SK-N-SH (cell line): Measurements from ENCODE around the gene DHRSX. TPM values are rescaled to one million over a fixed set of nuclear protein-coding genes. Genes with fewer than 3 reads are reported as not detected.

Source experiments
- CTCF ChIA-PET: fragments of 300-600, 350-600 bp; formaldehyde crosslinking; extraction: SDS; loops from one replicate; lab custom pipeline; 2021; lab: Yijun Ruan, JAX
- POLR2A ChIA-PET: fragments of 350-600 bp; sonication (Branson Sonifier 250); formaldehyde crosslinking; extraction: SDS; loops from one replicate; lab custom pipeline; 2020; ENCODE audit warnings: antibody characterized with exemption, inconsistent platforms; lab: Yijun Ruan, JAX
- DNase-seq: peaks from one replicate; pipeline ENCODE4 v3.0.0; 2012
- H2AFZ ChIP-seq: fragments of 200-600 bp; sonication (generic); 2 replicates; pipeline ENCODE4 v1.8.1; 2016; ENCODE audit warnings: antibody characterized with exemption, mild to moderate bottlenecking, low read depth
- H3F3A ChIP-seq: fragments of 200-600 bp; sonication (generic); replicated peaks from 2 replicates; pipeline ENCODE3; 2016; ENCODE audit warnings: antibody characterized with exemption, mild to moderate bottlenecking; ENCODE audit not compliant: insufficient read depth
- H3K27ac ChIP-seq, 2 experiments: fragments of 200-500 bp in 1 of 2; fragments of 200-600 bp in 1 of 2; sonication (Bioruptor generic) in 1 of 2; sonication (generic), shearing (Covaris generic) in 1 of 2; 2 replicates each; pipeline versions ENCODE4 v1.5.1 to v1.6.1; 2014 to 2016; ENCODE audit warnings: low read depth in 2 of 2, inconsistent platforms in 1 of 2, low read length in 1 of 2, mild to moderate bottlenecking in 1 of 2, mixed read lengths in 1 of 2
- H3K27me3 ChIP-seq: fragments of 200-600 bp; sonication (generic), shearing (Covaris generic); 2 replicates; pipeline ENCODE4 v1.6.1; 2016; ENCODE audit warnings: mixed run types; ENCODE audit not compliant: insufficient read depth
- H3K36me3 ChIP-seq, 2 experiments: fragments of 200-500 bp in 1 of 2; fragments of 200-600 bp in 1 of 2; sonication (Bioruptor generic) in 1 of 2; sonication (generic) in 1 of 2; replicated peaks in 1 of 2; 2 replicates each; pipeline versions ENCODE3 to v1.5.1; 2014 to 2016; ENCODE audit warnings: low read length in 1 of 2, mild to moderate bottlenecking in 1 of 2; ENCODE audit not compliant: insufficient read depth in 2 of 2, control insufficient read depth in 1 of 2
- H3K4me1 ChIP-seq, 2 experiments: fragments of 200-500 bp in 1 of 2; fragments of 200-600 bp in 1 of 2; sonication (Bioruptor generic) in 1 of 2; sonication (generic), shearing (Covaris generic) in 1 of 2; 2 replicates each; pipeline versions ENCODE4 v1.5.1 to v1.6.1; 2014 to 2016; ENCODE audit warnings: low read depth in 1 of 2, low read length in 1 of 2, mixed run types in 1 of 2; ENCODE audit not compliant: insufficient read depth in 2 of 2, control insufficient read depth in 1 of 2
- H3K4me2 ChIP-seq: fragments of 200-600 bp; sonication (generic), shearing (Covaris generic); 2 replicates; pipeline ENCODE4 v1.6.1; 2017; ENCODE audit warnings: mixed run types
- H3K4me3 ChIP-seq, 2 experiments: fragments of 200-500 bp in 1 of 2; fragments of 200-600 bp in 1 of 2; sonication (Bioruptor generic) in 1 of 2; sonication (generic), shearing (Covaris generic) in 1 of 2; 2 replicates each; pipeline versions ENCODE4 v1.5.1 to v1.8.1; 2014 to 2016; ENCODE audit warnings: low read depth in 2 of 2, inconsistent platforms in 1 of 2, low read length in 1 of 2, mild to moderate bottlenecking in 1 of 2, mixed read lengths in 1 of 2, moderate library complexity in 1 of 2
- H3K79me2 ChIP-seq: fragments of 200-600 bp; sonication (generic); 2 replicates; pipeline ENCODE4 v1.8.1; 2017; ENCODE audit warnings: mild to moderate bottlenecking; ENCODE audit not compliant: insufficient read depth
- H3K9ac ChIP-seq: fragments of 200-600 bp; sonication (generic); 2 replicates; pipeline ENCODE4 v1.6.1; 2017; ENCODE audit warnings: mixed run types
- H3K9me2 ChIP-seq: fragments of 200-600 bp; sonication (generic); 2 replicates; pipeline ENCODE4 v1.6.1; 2017; ENCODE audit warnings: mixed run types
- H3K9me3 ChIP-seq: fragments of 200-600 bp; sonication (generic); 2 replicates; pipeline ENCODE4 v1.6.1; 2017; ENCODE audit warnings: mixed run types, mild to moderate bottlenecking, moderate library complexity
- H4K20me1 ChIP-seq: fragments of 200-600 bp; sonication (generic); 2 replicates; pipeline ENCODE4 v1.6.1; 2017; ENCODE audit warnings: mild to moderate bottlenecking, mixed run types; ENCODE audit not compliant: insufficient read depth
- GABPA ChIP-seq: IDR thresholded peaks from 2 replicates; pipeline ENCODE4 v1.4.0; 2012; ENCODE audit warnings: low read depth, mild to moderate bottlenecking
- MXI1 ChIP-seq: IDR thresholded peaks from 2 replicates; pipeline ENCODE4 v1.6.1; 2012; ENCODE audit warnings: mild to moderate bottlenecking, low read depth, low read length, improper control_type of control experiment
- NFIC ChIP-seq: IDR thresholded peaks from 2 replicates; pipeline ENCODE4 v1.4.0; 2012; ENCODE audit warnings: borderline replicate concordance
- RAD21 ChIP-seq: IDR thresholded peaks from 2 replicates; pipeline ENCODE4 v1.6.1; 2012; ENCODE audit warnings: mild to moderate bottlenecking, low read length
- RFX5 ChIP-seq: IDR thresholded peaks from 2 replicates; pipeline ENCODE4 v1.6.1; 2012; ENCODE audit warnings: mild to moderate bottlenecking, improper control_type of control experiment, low read length
- RXRA ChIP-seq: IDR thresholded peaks from 2 replicates; pipeline ENCODE4 v1.4.0; 2012; ENCODE audit warnings: low read depth, mild to moderate bottlenecking, borderline replicate concordance
- TAF1 ChIP-seq: IDR thresholded peaks from 2 replicates; pipeline ENCODE4 v1.6.1; 2012; ENCODE audit warnings: low read depth, mild to moderate bottlenecking, low read length, moderate library complexity, borderline replicate concordance
- TCF12 ChIP-seq: IDR thresholded peaks from 2 replicates; pipeline ENCODE4 v1.4.0; 2012
- WGBS: methylation state at CpG from one replicate; pipeline ENCODE4 v1.1.6; 2017; ENCODE audit warnings: low lambda C conversion rate; 5-methylcytosine and 5-hydroxymethylcytosine counted together
- polyA plus RNA-seq, 3 experiments: library from polyadenylated mRNA; depleted of rRNA; stranded (reverse); fragments of >200 nt; gene quantifications; 2 replicates each; pipeline ENCODE4 v1.2.3, GENCODE V29; 2012
- TF ChIP-seq, protein P1 (sequence below): fragments of 150-350 bp; IDR thresholded peaks from 2 replicates; pipeline ENCODE4 v1.6.1; 2016; ENCODE audit warnings: mild to moderate bottlenecking, low read depth, low read length
- TF ChIP-seq, protein P2 (sequence below): fragments of 150-350 bp; IDR thresholded peaks from 2 replicates; pipeline ENCODE4 v1.6.1; 2017; ENCODE audit warnings: antibody characterized with exemption, low read length, low read depth, borderline replicate concordance
- TF ChIP-seq, protein P3 (sequence below): IDR thresholded peaks from 2 replicates; pipeline ENCODE4 v1.6.1; 2012; ENCODE audit warnings: mild to moderate bottlenecking, low read depth, low read length, moderate library complexity
- TF ChIP-seq, protein P4 (sequence below): IDR thresholded peaks from 2 replicates; pipeline ENCODE4; 2012
- TF ChIP-seq, protein P5 (sequence below): fragments of 200-600 bp; sonication (generic); IDR thresholded peaks from 2 replicates; pipeline ENCODE4 v1.6.1; 2017; ENCODE audit warnings: antibody characterized with exemption, mild to moderate bottlenecking, moderate library complexity

The DHRSX gene
- polyA plus RNA-seq, 1 of the 3 experiments (the other 2 are of a cell fraction), result 34.3 TPM

DNA sequence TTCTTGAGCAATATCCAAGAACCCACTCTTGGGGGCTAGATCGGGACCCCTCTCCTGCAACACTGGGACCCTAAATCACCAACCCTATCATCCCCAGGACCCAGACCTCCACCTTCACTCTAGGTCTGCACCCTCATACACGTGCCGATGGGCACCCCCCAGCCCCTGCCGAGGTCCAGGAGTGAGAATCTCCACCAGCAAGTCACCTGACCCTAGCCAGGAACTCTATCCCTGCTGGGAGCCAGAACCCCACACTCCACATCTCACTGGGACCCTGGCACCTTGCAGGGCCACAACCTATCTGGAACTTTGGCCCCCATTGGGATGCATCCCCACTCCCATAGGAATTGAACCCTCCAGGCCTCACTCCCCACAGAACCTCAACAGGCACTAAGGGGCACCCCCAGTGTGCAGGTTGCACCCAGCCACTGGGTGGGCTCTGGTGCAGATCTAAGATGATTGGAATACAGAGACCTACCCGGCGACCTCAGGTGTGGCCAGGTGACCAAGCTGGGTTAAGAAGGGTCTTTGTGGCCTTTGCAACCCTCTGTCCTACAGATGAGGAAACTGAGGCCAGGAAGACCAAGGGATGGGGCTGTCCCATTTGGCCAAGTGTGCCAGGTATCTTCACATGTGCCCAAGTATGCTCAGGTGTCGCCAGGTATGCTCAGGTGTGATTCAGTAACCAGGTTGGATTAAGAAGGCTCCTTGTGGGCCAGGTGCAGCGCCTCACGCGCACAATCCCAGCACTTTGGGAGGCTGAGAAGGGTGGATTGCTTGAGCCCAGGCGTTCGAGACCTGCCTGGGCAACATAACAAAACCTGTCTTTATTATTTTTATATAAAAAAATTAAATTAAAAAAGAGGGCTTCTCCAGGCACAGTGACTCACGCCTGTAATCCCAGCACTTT is 3.1 kb upstream of the DHRSX start:
- Histone ChIP-seq H4K20me1 (no peaks in the 10 kb centered on the region), H3K4me3 (no peak overlapping the region), H2AFZ (no peak overlapping the region), H3K9ac (no peak overlapping the region), H3K79me2 (peaks cover 15% of the 10 kb centered on the region), H3K27ac (no peak overlapping the region), H3K9me3 (no peaks in the 10 kb centered on the region), H3K4me1 (peaks cover 6 to 7% of the 10 kb centered on the region in 2 experiments; a peak in 2 of 4 replicates), H3K27me3 (no peaks in the 10 kb centered on the region), H3K4me2 (no peak overlapping the region), H3K36me3 (no peaks in the 10 kb centered on the region), H3K9me2 (no peaks in the 10 kb centered on the region), H3F3A (no peaks in the 10 kb centered on the region)
- 72% methylated on average over 11 of the region's 13 CpGs for WGBS
- CTCF ChIA-PET, result no interaction called here
- TF ChIP-seq RXRA (no peak), MXI1 (no peak), RFX5 (no peak), TAF1 (no peak), RAD21 (no peak), NFIC (no peak), TCF12 (no peak), GABPA (no peak)
- TF ChIP-seq, protein P1, sequence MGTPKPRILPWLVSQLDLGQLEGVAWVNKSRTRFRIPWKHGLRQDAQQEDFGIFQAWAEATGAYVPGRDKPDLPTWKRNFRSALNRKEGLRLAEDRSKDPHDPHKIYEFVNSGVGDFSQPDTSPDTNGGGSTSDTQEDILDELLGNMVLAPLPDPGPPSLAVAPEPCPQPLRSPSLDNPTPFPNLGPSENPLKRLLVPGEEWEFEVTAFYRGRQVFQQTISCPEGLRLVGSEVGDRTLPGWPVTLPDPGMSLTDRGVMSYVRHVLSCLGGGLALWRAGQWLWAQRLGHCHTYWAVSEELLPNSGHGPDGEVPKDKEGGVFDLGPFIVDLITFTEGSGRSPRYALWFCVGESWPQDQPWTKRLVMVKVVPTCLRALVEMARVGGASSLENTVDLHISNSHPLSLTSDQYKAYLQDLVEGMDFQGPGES, result no peak
- TF ChIP-seq, protein P2, sequence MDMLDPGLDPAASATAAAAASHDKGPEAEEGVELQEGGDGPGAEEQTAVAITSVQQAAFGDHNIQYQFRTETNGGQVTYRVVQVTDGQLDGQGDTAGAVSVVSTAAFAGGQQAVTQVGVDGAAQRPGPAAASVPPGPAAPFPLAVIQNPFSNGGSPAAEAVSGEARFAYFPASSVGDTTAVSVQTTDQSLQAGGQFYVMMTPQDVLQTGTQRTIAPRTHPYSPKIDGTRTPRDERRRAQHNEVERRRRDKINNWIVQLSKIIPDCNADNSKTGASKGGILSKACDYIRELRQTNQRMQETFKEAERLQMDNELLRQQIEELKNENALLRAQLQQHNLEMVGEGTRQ, result no peak
- TF ChIP-seq, protein P3, sequence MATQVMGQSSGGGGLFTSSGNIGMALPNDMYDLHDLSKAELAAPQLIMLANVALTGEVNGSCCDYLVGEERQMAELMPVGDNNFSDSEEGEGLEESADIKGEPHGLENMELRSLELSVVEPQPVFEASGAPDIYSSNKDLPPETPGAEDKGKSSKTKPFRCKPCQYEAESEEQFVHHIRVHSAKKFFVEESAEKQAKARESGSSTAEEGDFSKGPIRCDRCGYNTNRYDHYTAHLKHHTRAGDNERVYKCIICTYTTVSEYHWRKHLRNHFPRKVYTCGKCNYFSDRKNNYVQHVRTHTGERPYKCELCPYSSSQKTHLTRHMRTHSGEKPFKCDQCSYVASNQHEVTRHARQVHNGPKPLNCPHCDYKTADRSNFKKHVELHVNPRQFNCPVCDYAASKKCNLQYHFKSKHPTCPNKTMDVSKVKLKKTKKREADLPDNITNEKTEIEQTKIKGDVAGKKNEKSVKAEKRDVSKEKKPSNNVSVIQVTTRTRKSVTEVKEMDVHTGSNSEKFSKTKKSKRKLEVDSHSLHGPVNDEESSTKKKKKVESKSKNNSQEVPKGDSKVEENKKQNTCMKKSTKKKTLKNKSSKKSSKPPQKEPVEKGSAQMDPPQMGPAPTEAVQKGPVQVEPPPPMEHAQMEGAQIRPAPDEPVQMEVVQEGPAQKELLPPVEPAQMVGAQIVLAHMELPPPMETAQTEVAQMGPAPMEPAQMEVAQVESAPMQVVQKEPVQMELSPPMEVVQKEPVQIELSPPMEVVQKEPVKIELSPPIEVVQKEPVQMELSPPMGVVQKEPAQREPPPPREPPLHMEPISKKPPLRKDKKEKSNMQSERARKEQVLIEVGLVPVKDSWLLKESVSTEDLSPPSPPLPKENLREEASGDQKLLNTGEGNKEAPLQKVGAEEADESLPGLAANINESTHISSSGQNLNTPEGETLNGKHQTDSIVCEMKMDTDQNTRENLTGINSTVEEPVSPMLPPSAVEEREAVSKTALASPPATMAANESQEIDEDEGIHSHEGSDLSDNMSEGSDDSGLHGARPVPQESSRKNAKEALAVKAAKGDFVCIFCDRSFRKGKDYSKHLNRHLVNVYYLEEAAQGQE, result no peak
- TF ChIP-seq, protein P4, sequence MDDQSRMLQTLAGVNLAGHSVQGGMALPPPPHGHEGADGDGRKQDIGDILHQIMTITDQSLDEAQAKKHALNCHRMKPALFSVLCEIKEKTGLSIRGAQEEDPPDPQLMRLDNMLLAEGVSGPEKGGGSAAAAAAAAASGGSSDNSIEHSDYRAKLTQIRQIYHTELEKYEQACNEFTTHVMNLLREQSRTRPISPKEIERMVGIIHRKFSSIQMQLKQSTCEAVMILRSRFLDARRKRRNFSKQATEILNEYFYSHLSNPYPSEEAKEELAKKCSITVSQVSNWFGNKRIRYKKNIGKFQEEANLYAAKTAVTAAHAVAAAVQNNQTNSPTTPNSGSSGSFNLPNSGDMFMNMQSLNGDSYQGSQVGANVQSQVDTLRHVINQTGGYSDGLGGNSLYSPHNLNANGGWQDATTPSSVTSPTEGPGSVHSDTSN, result no peak
- TF ChIP-seq, protein P5, sequence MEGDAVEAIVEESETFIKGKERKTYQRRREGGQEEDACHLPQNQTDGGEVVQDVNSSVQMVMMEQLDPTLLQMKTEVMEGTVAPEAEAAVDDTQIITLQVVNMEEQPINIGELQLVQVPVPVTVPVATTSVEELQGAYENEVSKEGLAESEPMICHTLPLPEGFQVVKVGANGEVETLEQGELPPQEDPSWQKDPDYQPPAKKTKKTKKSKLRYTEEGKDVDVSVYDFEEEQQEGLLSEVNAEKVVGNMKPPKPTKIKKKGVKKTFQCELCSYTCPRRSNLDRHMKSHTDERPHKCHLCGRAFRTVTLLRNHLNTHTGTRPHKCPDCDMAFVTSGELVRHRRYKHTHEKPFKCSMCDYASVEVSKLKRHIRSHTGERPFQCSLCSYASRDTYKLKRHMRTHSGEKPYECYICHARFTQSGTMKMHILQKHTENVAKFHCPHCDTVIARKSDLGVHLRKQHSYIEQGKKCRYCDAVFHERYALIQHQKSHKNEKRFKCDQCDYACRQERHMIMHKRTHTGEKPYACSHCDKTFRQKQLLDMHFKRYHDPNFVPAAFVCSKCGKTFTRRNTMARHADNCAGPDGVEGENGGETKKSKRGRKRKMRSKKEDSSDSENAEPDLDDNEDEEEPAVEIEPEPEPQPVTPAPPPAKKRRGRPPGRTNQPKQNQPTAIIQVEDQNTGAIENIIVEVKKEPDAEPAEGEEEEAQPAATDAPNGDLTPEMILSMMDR, result no peak
- DNase-seq, result no peak
- POLR2A ChIA-PET, result no interaction called here
